ENCODE results near the gene GSTT2.

DNA sequence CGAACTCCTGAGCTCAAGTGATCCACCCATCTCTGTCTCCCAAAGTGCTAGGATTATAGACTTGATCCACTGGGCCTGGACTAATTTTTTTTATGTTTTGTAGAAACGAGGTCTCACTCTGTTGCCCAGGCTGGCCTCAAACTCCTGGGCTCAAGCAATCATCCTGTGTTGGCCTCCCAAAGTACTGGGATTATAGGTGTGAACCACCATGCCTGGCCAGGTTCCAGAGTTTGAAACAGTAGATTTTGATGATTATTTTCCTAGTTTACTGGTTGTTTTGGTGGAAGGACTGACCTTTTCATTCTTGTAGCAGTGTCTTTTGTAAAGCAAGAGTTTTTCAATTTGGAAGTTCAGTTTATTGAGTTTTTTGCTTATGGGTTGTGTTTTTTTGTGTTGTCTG is 46.1 kb downstream of the GSTT2 start:
- TF ChIP-seq CTCF (IDR thresholded peaks at IDR 0.05) (no peak), POLR2A (IDR thresholded peaks at IDR 0.05) (no peak), POLR2AphosphoS5 (IDR thresholded peaks at IDR 0.05; ENCODE audit: insufficient read depth in 1 of 2, low read depth in 1 of 2) (no peak)
